H7 (cell line): ENCODE measurements around the gene SYCP3. TPM values are rescaled to one million over a fixed set of nuclear protein-coding genes. Genes with fewer than 3 reads are reported as not detected.
"Not testable (repeated sequence)": the region's sequence is repeated elsewhere in the genome, so short reads cannot be mapped to it uniquely, and the experiment has no call there.

Experiments
- DNase-seq: peaks from one replicate; pipeline ENCODE4 v3.0.0; 2012
- H3K27me3 ChIP-seq: 2 replicates; pipeline ENCODE4 v1.6.0; 2011; ENCODE audit warnings: mild to moderate bottlenecking, low read length; ENCODE audit not compliant: control insufficient read depth, insufficient read depth
- H3K36me3 ChIP-seq: replicated peaks from 2 replicates; pipeline ENCODE4 v1.5.1; 2011; ENCODE audit warnings: low read length; ENCODE audit not compliant: control insufficient read depth, insufficient read depth
- H3K4me3 ChIP-seq: 2 replicates; pipeline ENCODE4 v1.5.1; 2011; ENCODE audit warnings: low read depth, mild to moderate bottlenecking, control low read depth, low read length, moderate library complexity; ENCODE audit not compliant: insufficient read depth
- total RNA-seq: library from RNA; depleted of rRNA; stranded (reverse); fragments of >200 nt; shearing (Covaris generic); gene quantifications from 2 replicates; pipeline ENCODE4 v1.2.3, GENCODE V29; 2014

SYCP3 gene
- total RNA-seq, 1 experiment from 2014 or later = not detected

GRCh38 chr12:101743724-101744472, 4.6 kb upstream of the SYCP3 start:
- Histone ChIP-seq H3K27me3 (no peaks in the 10 kb centered on the region), H3K4me3 (no peak overlapping the region), H3K36me3 (peaks cover 7% of the 10 kb centered on the region)
- DNase-seq = no peak

GRCh38 chr12:101743242-101743641, 4.0 kb upstream of the SYCP3 start:
- peaks cover 7% of the 10 kb centered on the region; the same call in 1 of the 2 replicates for H3K36me3 ChIP-seq
- DNase-seq = no peak
- no peaks in the 10 kb centered on the region for H3K27me3 ChIP-seq
- no peak overlapping the region for H3K4me3 ChIP-seq

- Histone ChIP-seq H3K27me3 (no peaks in the 10 kb centered on the region), H3K4me3 (no peak overlapping the region), H3K36me3 (peaks cover 2% of the 10 kb centered on the region; the same call in 1 of the 2 replicates)
- no peak for DNase-seq
Measured at GRCh38 chr12:101740980-101741379, 1.7 kb upstream of the SYCP3 start.

GRCh38 chr12:101740566-101740965, 1.3 kb upstream of the SYCP3 start:
- no peak for DNase-seq
- H3K27me3 ChIP-seq = no peaks in the 10 kb centered on the region
- no peak overlapping the region for H3K4me3 ChIP-seq
- peaks cover 2% of the 10 kb centered on the region; the same call in 1 of the 2 replicates for H3K36me3 ChIP-seq

- DNase-seq = no peak
- H3K4me3 ChIP-seq = no peak overlapping the region
- H3K36me3 ChIP-seq = no peaks in the 10 kb centered on the region
- no peaks in the 10 kb centered on the region for H3K27me3 ChIP-seq
Measured at GRCh38 chr12:101737476-101737875, 1.8 kb downstream of the SYCP3 start.

GRCh38 chr12:101734482-101734881, 4.8 kb downstream of the SYCP3 start:
- not testable (repeated sequence) for H3K27me3 ChIP-seq, DNase-seq, H3K4me3 ChIP-seq, H3K36me3 ChIP-seq

- H3K4me3 ChIP-seq = no peak overlapping the region
- no peaks in the 10 kb centered on the region for H3K27me3 ChIP-seq
- no peak for DNase-seq
- no peaks in the 10 kb centered on the region for H3K36me3 ChIP-seq
Measured at GRCh38 chr12:101733166-101733565, 6.1 kb downstream of the SYCP3 start.

GRCh38 chr12:101732318-101732717, 6.9 kb downstream of the SYCP3 start:
- no peaks in the 10 kb centered on the region for H3K27me3 ChIP-seq
- H3K36me3 ChIP-seq = no peaks in the 10 kb centered on the region
- DNase-seq = no peak
- H3K4me3 ChIP-seq = no peak overlapping the region

GRCh38 chr12:101729842-101730241, 9.4 kb downstream of the SYCP3 start:
- Histone ChIP-seq H3K27me3 (no peaks in the 10 kb centered on the region), H3K4me3 (no peak overlapping the region), H3K36me3 (no peaks in the 10 kb centered on the region)
- no peak for DNase-seq

GRCh38 chr12:101727098-101727497, 12.2 kb downstream of the SYCP3 start:
- H3K27me3 ChIP-seq = no peaks in the 10 kb centered on the region

GRCh38 chr12:101722392-101722791, 16.9 kb downstream of the SYCP3 start:
- H3K4me3 ChIP-seq = no peak overlapping the region
- no peaks in the 10 kb centered on the region; the same call in 1 of the 2 replicates for H3K36me3 ChIP-seq
- DNase-seq = no peak
- H3K27me3 ChIP-seq = no peaks in the 10 kb centered on the region

More at GRCh38 chr12:101727098-101727497, 12.2 kb downstream of the SYCP3 start:
- H3K4me3 ChIP-seq = no peak overlapping the region
- H3K36me3 ChIP-seq = no peaks in the 10 kb centered on the region; the same call in 1 of the 2 replicates
- no peak for DNase-seq

GRCh38 chr12:101720118-101720517, 19.1 kb downstream of the SYCP3 start:
- Histone ChIP-seq H3K27me3 (no peaks in the 10 kb centered on the region), H3K4me3 (no peak overlapping the region), H3K36me3 (no peaks in the 10 kb centered on the region; the same call in 1 of the 2 replicates)
- DNase-seq = no peak

- Histone ChIP-seq H3K4me3 (no peak overlapping the region), H3K36me3 (no peaks in the 10 kb centered on the region; the same call in 1 of the 2 replicates), H3K27me3 (no peaks in the 10 kb centered on the region)
- DNase-seq = no peak
Measured at GRCh38 chr12:101719566-101719965, 19.7 kb downstream of the SYCP3 start.

GRCh38 chr12:101714877-101715444, 24.3 kb downstream of the SYCP3 start:
- Histone ChIP-seq H3K4me3 (no peak overlapping the region), H3K36me3 (no peaks in the 10 kb centered on the region), H3K27me3 (no peaks in the 10 kb centered on the region)
- no peak for DNase-seq

- Histone ChIP-seq H3K4me3 (no peak overlapping the region), H3K27me3 (no peaks in the 10 kb centered on the region), H3K36me3 (no peaks in the 10 kb centered on the region)
- no peak for DNase-seq
Measured at GRCh38 chr12:101713930-101714329, 25.3 kb downstream of the SYCP3 start.
